ENCODE measurements around the gene PYGO1.
"Not testable (repeated sequence)": the region's sequence is repeated elsewhere in the genome, so short reads cannot be mapped to it uniquely, and the experiment has no call there.

Gene PYGO1

DNA sequence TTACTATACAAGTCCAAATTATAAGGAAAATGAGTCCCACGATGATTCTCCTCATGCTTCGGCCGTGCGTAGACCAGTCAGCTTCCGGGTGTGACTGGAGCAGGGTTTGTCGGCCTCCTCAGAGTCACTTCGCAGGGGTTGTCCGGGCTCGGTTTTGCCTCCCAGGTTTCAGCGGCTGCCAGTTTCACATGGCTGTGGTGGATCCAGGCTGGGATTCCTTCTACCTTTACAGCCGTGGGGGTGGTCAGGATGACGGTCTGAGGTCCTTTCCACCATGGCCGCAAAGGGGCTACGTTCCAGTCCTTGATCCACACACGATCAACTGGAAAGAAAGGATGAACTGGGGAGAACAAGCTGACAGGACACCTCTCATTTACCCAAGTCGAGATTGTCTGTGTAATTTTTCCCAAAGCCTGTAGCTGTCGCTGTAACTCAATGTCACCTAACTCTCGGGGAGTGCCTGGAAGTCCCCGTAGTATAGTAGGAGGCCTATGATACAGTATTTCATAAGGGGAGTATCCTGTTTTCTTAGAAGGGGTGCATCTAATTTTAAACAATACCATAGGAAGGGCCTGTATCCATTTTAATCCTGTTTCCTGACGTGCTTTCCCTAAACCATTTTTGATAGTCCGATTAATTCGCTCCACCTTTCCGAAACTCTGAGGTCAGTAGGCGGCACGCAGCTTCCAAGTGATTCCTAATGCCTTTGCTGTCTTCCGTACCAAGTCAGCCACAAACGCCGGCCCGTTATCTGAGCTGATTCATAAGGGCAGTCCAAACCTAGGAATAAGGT is 74.3 kb downstream of the PYGO1 start:
- in situ Hi-C loops (cut with MboI; ENCODE audit: low sequenced_read_pairs) = not testable (repeated sequence)

DNA sequence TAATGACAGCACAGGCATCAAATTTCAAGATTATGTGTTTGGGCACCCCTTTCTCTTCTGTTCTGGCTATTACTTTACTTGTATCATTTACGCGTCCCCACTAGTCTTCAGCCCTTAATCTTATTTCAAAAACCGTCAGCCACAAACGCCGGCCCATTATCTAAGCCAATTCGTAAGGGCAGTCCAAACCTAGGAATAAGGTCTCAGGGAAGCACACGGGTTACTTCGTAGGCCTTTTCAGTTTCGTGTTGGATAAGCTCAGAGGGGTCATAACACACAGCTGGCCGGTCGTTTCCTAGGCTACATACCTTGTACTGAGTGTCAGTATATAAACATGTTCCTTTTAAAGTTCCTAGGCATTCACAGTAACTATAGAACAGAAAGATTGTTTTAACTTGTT is 75.0 kb downstream of the PYGO1 start:
- in situ Hi-C loops (cut with MboI; ENCODE audit: low sequenced_read_pairs) = no loop called here

DNA sequence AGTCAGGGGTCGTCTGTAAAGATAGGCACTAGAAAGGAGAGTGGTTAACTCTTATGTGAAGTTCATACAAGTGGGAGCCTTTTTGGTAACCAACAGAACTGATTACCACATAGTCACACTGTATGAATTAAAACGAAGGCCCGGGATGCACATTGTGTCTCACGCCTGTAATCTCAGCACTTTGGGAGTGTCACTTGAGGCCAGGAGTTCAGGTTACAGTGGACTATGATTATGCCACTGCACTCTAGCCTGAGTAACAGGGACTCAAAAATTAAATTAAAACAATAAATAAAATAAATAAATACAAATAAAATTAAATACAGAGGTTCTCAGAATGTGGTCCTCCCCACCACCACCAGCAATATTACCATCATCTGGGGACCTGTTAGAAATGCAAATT is 80.6 kb downstream of the PYGO1 start:
- in situ Hi-C loops (cut with MboI; ENCODE audit: low sequenced_read_pairs) = no loop called here

DNA sequence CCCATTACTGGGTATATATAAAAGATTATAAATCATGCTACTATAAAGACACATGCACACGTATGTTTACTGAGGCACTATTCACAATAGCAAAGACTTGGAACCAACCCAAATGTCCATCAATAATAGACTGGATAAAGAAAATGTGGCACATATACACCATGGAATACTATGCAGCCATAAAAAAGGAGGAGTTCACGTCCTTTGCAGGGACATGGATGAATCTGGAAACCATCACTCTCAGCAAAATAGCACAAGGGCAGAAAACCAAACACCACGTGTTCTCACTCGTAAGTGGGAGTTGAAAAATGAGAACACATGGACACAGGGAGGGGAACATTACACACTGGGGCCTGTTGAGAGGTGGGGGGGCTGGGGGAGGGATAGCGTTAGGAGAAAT is 82.7 kb downstream of the PYGO1 start:
- in situ Hi-C loops (cut with MboI; ENCODE audit: low sequenced_read_pairs) = not testable (repeated sequence)

DNA sequence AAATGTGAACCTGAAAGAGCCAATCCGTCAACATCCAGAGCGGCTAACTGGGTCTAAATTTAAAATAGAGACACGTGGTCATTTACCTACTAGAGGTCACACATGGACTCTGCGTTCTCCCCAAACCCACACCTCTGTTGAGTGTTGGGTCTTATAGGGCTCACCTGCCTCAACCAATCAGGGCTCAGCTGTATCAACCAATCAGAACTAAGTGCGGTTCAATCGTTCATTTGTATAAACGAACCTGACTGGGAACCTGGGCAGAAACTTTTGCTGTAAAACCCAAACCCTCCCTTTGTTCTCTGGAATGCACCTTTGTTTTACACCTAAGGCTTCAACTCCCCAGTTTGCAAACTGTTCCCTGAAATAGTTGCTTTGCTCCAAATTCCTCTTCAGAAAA is 89.0 kb downstream of the PYGO1 start:
- in situ Hi-C loops (cut with MboI; ENCODE audit: low sequenced_read_pairs) = no loop called here

DNA sequence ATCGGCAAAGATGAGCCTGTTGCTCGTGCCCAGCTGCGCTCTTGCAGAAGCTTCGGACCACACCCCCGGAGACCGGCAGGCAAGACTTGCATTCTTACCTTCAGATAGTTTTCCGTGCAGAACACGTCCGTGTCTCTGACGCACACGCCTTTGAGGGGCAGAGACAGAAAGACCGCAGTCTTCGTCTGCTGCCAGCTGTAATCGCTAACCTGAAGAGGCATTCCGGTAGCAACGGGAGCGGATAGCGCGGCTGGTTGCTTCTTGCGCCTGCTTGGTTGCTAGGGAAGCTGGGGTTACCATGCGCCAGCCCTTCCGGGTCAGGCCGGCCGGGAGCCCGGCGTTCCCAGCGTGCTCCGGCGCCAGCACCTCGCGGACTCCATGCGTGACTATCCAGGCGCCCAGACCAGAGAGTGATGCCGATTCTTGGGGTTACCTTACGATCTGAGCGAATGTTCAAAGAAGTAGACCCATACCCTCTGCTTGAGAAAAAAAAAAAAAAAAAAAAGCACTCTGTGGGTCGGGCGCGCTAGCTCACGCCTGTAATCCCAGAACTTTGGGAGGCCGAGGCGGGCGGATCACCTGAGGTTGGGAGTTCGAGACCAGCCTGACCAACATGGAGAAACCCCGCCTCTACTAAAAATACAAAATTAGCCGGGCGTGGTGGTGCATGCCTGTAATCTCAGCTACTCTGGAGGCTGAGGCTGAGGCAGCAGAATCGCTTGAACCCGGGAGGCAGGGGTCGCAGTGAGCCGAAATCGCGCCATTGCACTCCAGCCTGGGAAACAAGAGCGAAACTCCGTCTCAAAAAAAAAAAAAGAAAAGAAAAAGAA is 89.8 kb downstream of the PYGO1 start:
- in situ Hi-C loops (cut with MboI; ENCODE audit: low sequenced_read_pairs) = not testable (repeated sequence)

DNA sequence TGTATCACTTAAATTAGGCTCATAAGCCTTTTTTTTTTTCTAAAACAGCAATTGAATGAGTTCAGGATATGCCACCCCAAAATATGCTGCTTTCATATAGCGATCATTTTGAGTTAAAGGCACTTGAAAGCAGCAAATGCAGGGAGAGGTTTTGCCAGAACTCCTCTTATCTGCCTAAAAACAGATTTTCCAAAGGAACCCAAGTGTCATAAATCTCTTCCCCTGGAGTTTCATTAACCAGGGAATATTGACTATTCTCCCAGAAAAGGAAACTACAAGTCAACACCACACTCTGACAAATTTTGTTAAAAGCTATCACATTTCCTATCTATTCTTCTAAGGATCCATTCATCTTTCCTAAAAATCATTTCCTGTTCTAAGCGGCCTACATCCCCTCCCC is 91.4 kb downstream of the PYGO1 start:
- in situ Hi-C loops (cut with MboI; ENCODE audit: low sequenced_read_pairs) = no loop called here

DNA sequence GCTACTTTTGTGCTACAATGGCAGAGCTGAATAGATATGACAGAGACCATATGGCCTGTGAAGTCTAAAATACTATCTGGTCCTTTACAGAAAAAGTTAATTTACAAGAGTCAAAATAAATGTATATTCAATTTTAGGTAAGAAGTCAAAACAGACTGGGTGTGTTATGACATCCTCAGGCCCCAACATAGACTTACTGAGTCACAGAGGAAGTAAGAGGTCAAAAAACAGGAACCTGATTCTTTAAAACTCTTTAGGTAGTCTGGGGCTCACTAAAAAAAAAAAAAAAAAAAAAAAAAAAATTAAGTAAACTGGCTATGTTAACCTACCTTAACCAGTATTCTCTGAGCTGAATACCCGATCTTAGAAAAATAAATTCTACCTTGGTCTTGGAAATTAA is 93.2 kb downstream of the PYGO1 start:
- in situ Hi-C loops (cut with MboI; ENCODE audit: low sequenced_read_pairs) = no loop called here

DNA sequence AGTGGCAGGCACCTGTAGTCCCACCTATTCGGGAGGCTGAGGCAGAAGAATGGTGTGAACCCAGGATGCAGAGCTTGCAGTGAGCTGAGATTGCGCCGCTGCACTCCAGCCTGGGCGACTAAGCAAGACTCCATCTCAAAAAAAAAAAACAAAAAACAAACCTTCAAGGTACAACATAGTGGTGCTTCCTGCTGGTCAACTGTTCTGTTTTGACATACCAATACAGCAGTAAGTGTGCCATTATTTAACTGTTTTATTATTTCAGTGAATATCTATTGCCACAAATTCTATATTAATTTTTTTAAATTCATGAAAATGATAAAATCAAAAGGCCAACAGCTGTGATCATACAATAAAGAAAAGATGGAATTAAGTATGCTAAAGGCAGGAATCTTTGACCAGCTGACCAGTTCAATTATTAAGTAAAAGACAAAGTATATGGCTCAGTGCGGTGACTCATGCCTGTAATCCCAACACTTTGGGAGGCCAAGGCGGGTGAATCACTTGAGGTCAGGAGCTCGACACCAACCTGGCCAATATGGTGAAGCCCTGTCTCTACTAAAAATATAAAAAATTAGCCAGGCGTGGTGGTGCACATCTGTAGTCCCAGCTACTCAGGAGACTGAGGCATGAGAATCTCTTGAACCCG is 99.1 kb downstream of the PYGO1 start:
- in situ Hi-C loops (cut with MboI; ENCODE audit: low sequenced_read_pairs) = not testable (repeated sequence)
